Liver (tissue), 9 donors: ENCODE results near the gene SPTLC3. TPM values are rescaled to one million over a fixed set of nuclear protein-coding genes. Genes with fewer than 3 reads are reported as not detected.

ENCODE experiments used
- DNase-seq: peaks from one replicate; pipeline ENCODE4 v3.0.0-alpha.2; 2017; ENCODE audit warnings: low spot score
- H3K27ac ChIP-seq, 2 donors: one replicate each; pipeline ENCODE4 v1.7.0; 2013; ENCODE audit warnings: inconsistent platforms in 2 of 2, low read length in 2 of 2, control low read depth in 1 of 2, low read depth in 1 of 2, mild to moderate bottlenecking in 1 of 2
- H3K27me3 ChIP-seq, 4 donors: one replicate each; pipeline versions ENCODE4 v1.6.1 to v1.7.0; 2013; ENCODE audit warnings: low read length in 3 of 4, inconsistent platforms in 1 of 4, mild to moderate bottlenecking in 1 of 4, moderate library complexity in 1 of 4; ENCODE audit not compliant: control insufficient read depth in 4 of 4, insufficient read depth in 4 of 4
- H3K36me3 ChIP-seq, 4 donors: one replicate each; pipeline versions ENCODE4 v1.6.1 to v1.7.0; 2013; ENCODE audit warnings: low read length in 3 of 4, mild to moderate bottlenecking in 3 of 4, low read depth in 1 of 4, moderate library complexity in 1 of 4; ENCODE audit not compliant: control insufficient read depth in 4 of 4, insufficient read depth in 3 of 4
- H3K4me1 ChIP-seq, 4 donors: one replicate each; pipeline versions ENCODE4 v1.6.1 to v1.7.0; 2013; ENCODE audit warnings: low read length in 3 of 4, mild to moderate bottlenecking in 3 of 4, moderate library complexity in 1 of 4; ENCODE audit not compliant: control insufficient read depth in 4 of 4, insufficient read depth in 4 of 4
- H3K4me3 ChIP-seq, 3 donors: one replicate each; pipeline versions ENCODE4 v1.6.1 to v1.7.0; 2013; ENCODE audit warnings: low read length in 3 of 3, control low read depth in 1 of 3, low read depth in 1 of 3, mild to moderate bottlenecking in 1 of 3
- H3K9ac ChIP-seq, 2 donors: one replicate each; pipeline ENCODE4 v1.7.0; 2013; ENCODE audit warnings: low read length in 2 of 2, mild to moderate bottlenecking in 2 of 2, moderate library complexity in 2 of 2, control low read depth in 1 of 2, low read depth in 1 of 2
- H3K9me3 ChIP-seq, 4 donors: one replicate each; pipeline versions ENCODE4 v1.6.1 to v1.7.0; 2013; ENCODE audit warnings: low read length in 3 of 4; ENCODE audit not compliant: control insufficient read depth in 4 of 4
- EGR1 ChIP-seq, 2 donors: IDR thresholded peaks; 2 replicates each; pipeline ENCODE4 v1.6.1; 2016 to 2018; ENCODE audit warnings: antibody characterized with exemption in 2 of 2, low read depth in 2 of 2
- FOXA1 ChIP-seq: IDR thresholded peaks from 2 replicates; pipeline ENCODE4 v1.6.1; 2016; ENCODE audit warnings: antibody characterized with exemption
- FOXA2 ChIP-seq: IDR thresholded peaks from 2 replicates; pipeline ENCODE4 v1.6.1; 2016; ENCODE audit warnings: antibody characterized with exemption
- GABPA ChIP-seq, 2 donors: IDR thresholded peaks in 1 of 2; conservative IDR thresholded peaks in 1 of 2; 2 replicates each; pipeline ENCODE4 v1.6.1; 2016; ENCODE audit warnings: antibody characterized with exemption in 2 of 2, mild to moderate bottlenecking in 1 of 2, moderate library complexity in 1 of 2
- HNF4A ChIP-seq, 2 donors: conservative IDR thresholded peaks; 2 replicates each; pipeline ENCODE4 v1.6.1; 2016; ENCODE audit warnings: antibody characterized with exemption in 2 of 2, mild to moderate bottlenecking in 2 of 2
- HNF4G ChIP-seq: IDR thresholded peaks from 2 replicates; pipeline ENCODE4 v1.6.1; 2016; ENCODE audit warnings: antibody characterized with exemption
- JUND ChIP-seq, 2 donors: IDR thresholded peaks; 2 replicates each; pipeline ENCODE4 v1.6.1; 2016; ENCODE audit warnings: antibody characterized with exemption in 2 of 2
- NR2F2 ChIP-seq: IDR thresholded peaks from 2 replicates; pipeline ENCODE4 v1.6.1; 2016; ENCODE audit warnings: antibody characterized with exemption
- RAD21 ChIP-seq, 2 donors: IDR thresholded peaks; 2 replicates each; pipeline ENCODE4 v1.6.1; 2016; ENCODE audit warnings: antibody characterized with exemption in 2 of 2, mild to moderate bottlenecking in 2 of 2
- RXRA ChIP-seq, 2 donors: IDR thresholded peaks; 2 replicates each; pipeline ENCODE4 v1.6.1; 2017 to 2018; ENCODE audit warnings: antibody characterized with exemption in 2 of 2, mild to moderate bottlenecking in 1 of 2
- SP1 ChIP-seq: IDR thresholded peaks from 2 replicates; pipeline ENCODE4 v1.6.1; 2018; ENCODE audit warnings: antibody characterized with exemption, mild to moderate bottlenecking
- TAF1 ChIP-seq: conservative IDR thresholded peaks from 2 replicates; pipeline ENCODE4 v1.6.1; 2016; ENCODE audit warnings: antibody characterized with exemption, mild to moderate bottlenecking
- YY1 ChIP-seq: IDR thresholded peaks from 2 replicates; pipeline ENCODE4 v1.6.1; 2016; ENCODE audit warnings: antibody characterized with exemption, mild to moderate bottlenecking
- WGBS: extraction: QIAGEN DNeasy Blood & Tissue Kit; methylation state at CpG from one replicate; pipeline ENCODE4 v1.1.7; 2013; 5-methylcytosine and 5-hydroxymethylcytosine counted together
- polyA plus RNA-seq, 2 donors: library from polyadenylated mRNA; stranded (reverse) in 1 of 2; unstranded in 1 of 2; fragments of 200-250 nt in 1 of 2; fragments of >200 nt in 1 of 2; fragmentation: Nextera tagmentation in 1 of 2; extraction: Ambion mirVana in 1 of 2; gene quantifications; one replicate each; pipeline versions ENCODE4 v1.2.1 to v1.2.3, GENCODE V29; 2013 to 2015
- total RNA-seq, 2 donors: library from RNA; depleted of rRNA; stranded (reverse); fragments of >200 nt; gene quantifications; one replicate each; pipeline ENCODE4 v1.2.3, GENCODE V29; 2014
- TF ChIP-seq, protein P1 (sequence below): IDR thresholded peaks from 2 replicates; pipeline ENCODE4 v1.6.1; 2016; ENCODE audit warnings: antibody characterized with exemption
- TF ChIP-seq, protein P2 (sequence below): IDR thresholded peaks from 2 replicates; pipeline ENCODE4 v1.6.1; 2016; ENCODE audit warnings: antibody characterized with exemption
- TF ChIP-seq, protein P3 (sequence below): fragments of 150-350 bp; IDR thresholded peaks from 2 replicates; pipeline ENCODE4 v1.5.1; 2017; ENCODE audit warnings: improper control_type of control experiment, low read depth, low read length; ENCODE audit not compliant: missing input control
- TF ChIP-seq, protein P4 (sequence below): IDR thresholded peaks from 2 replicates; pipeline ENCODE4 v1.6.1; 2016; ENCODE audit warnings: antibody characterized with exemption, mild to moderate bottlenecking
- TF ChIP-seq, protein P5 (sequence below): IDR thresholded peaks from 2 replicates; pipeline ENCODE4 v1.6.1; 2016; ENCODE audit warnings: antibody characterized with exemption
- donor health status: healthy.
- donor health status: healthy.
- donor health status: healthy.
- donor health status: healthy.
- donor health status: healthy.

Gene SPTLC3
- total and polyA plus RNA-seq, 4 donors, result 4.2 to 40.9 (median 20.4) TPM

DNA sequence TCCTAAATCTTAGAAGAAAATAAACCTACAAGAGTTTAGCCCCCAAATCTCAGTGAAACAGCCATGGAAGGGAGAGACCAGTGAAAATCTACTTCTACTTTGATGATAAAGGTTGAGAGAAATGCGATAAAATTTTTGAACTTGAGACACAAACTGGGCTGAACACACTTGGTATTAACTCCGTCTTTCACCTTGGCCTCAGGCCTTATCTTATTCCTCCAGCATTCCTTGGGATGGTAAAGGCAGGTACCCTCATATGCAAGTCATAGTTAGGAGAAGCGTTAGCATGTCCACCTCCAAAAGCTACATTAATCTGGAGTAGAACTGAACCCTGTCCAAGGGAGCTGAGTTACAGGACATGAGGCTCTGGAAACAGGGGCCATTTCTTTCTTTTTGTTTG lies 1.2 kb upstream of the SPTLC3 start:
- Histone ChIP-seq H3K4me3 (no peak overlapping the region), H3K27me3 (no peaks in the 10 kb centered on the region), H3K27ac (no peak overlapping the region), H3K36me3 (no peaks in the 10 kb centered on the region), H3K4me1 (peaks cover 7 to 35% (median 15%) of the 10 kb centered on the region in 4 donors), H3K9me3 (no peaks in the 10 kb centered on the region), H3K9ac (no peak overlapping the region)
- DNase-seq, result no peak
- TF ChIP-seq HNF4G (no peak), RAD21 (IDR thresholded peaks at IDR 0.05) (no peak), EGR1 (IDR thresholded peaks at IDR 0.05; ENCODE audit: low read depth in 2 of 2) (no peak), TAF1 (no peak), RXRA (IDR thresholded peaks at IDR 0.05) (no peak), NR2F2 (no peak), FOXA1 (no peak), GABPA (IDR thresholded peaks at IDR 0.05 in 1 of 2, conservative IDR thresholded peaks at IDR 0.05 in 1 of 2) (no peak), YY1 (no peak), HNF4A (conservative IDR thresholded peaks at IDR 0.05) (no peak), FOXA2 (no peak), SP1 (no peak), JUND (IDR thresholded peaks at IDR 0.05) (no peak)
- TF ChIP-seq, protein P1, sequence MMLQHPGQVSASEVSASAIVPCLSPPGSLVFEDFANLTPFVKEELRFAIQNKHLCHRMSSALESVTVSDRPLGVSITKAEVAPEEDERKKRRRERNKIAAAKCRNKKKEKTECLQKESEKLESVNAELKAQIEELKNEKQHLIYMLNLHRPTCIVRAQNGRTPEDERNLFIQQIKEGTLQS, result no peak
- TF ChIP-seq, protein P2, sequence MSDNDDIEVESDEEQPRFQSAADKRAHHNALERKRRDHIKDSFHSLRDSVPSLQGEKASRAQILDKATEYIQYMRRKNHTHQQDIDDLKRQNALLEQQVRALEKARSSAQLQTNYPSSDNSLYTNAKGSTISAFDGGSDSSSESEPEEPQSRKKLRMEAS, result no peak
- TF ChIP-seq, protein P3, sequence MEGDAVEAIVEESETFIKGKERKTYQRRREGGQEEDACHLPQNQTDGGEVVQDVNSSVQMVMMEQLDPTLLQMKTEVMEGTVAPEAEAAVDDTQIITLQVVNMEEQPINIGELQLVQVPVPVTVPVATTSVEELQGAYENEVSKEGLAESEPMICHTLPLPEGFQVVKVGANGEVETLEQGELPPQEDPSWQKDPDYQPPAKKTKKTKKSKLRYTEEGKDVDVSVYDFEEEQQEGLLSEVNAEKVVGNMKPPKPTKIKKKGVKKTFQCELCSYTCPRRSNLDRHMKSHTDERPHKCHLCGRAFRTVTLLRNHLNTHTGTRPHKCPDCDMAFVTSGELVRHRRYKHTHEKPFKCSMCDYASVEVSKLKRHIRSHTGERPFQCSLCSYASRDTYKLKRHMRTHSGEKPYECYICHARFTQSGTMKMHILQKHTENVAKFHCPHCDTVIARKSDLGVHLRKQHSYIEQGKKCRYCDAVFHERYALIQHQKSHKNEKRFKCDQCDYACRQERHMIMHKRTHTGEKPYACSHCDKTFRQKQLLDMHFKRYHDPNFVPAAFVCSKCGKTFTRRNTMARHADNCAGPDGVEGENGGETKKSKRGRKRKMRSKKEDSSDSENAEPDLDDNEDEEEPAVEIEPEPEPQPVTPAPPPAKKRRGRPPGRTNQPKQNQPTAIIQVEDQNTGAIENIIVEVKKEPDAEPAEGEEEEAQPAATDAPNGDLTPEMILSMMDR, result no peak
- TF ChIP-seq, protein P4, sequence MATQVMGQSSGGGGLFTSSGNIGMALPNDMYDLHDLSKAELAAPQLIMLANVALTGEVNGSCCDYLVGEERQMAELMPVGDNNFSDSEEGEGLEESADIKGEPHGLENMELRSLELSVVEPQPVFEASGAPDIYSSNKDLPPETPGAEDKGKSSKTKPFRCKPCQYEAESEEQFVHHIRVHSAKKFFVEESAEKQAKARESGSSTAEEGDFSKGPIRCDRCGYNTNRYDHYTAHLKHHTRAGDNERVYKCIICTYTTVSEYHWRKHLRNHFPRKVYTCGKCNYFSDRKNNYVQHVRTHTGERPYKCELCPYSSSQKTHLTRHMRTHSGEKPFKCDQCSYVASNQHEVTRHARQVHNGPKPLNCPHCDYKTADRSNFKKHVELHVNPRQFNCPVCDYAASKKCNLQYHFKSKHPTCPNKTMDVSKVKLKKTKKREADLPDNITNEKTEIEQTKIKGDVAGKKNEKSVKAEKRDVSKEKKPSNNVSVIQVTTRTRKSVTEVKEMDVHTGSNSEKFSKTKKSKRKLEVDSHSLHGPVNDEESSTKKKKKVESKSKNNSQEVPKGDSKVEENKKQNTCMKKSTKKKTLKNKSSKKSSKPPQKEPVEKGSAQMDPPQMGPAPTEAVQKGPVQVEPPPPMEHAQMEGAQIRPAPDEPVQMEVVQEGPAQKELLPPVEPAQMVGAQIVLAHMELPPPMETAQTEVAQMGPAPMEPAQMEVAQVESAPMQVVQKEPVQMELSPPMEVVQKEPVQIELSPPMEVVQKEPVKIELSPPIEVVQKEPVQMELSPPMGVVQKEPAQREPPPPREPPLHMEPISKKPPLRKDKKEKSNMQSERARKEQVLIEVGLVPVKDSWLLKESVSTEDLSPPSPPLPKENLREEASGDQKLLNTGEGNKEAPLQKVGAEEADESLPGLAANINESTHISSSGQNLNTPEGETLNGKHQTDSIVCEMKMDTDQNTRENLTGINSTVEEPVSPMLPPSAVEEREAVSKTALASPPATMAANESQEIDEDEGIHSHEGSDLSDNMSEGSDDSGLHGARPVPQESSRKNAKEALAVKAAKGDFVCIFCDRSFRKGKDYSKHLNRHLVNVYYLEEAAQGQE, result no peak
- TF ChIP-seq, protein P5, sequence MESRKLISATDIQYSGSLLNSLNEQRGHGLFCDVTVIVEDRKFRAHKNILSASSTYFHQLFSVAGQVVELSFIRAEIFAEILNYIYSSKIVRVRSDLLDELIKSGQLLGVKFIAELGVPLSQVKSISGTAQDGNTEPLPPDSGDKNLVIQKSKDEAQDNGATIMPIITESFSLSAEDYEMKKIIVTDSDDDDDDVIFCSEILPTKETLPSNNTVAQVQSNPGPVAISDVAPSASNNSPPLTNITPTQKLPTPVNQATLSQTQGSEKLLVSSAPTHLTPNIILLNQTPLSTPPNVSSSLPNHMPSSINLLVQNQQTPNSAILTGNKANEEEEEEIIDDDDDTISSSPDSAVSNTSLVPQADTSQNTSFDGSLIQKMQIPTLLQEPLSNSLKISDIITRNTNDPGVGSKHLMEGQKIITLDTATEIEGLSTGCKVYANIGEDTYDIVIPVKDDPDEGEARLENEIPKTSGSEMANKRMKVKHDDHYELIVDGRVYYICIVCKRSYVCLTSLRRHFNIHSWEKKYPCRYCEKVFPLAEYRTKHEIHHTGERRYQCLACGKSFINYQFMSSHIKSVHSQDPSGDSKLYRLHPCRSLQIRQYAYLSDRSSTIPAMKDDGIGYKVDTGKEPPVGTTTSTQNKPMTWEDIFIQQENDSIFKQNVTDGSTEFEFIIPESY, result no peak
- 60% methylated on average over 3 of the region's 3 CpGs for WGBS
